A549 (cell line): Measurements from ENCODE around the gene COMMD9.

Experiments used
- CEBPB ChIP-seq, 2 experiments: fragments of >200 bp in 1 of 2; sonication (Bioruptor Twin) in 1 of 2; formaldehyde crosslinking in 1 of 2; IDR thresholded peaks; 2 replicates each; pipeline ENCODE4 v1.6.1; 2012 to 2016
- CTCF ChIP-seq: fragments of >200 bp; sonication (Bioruptor Twin); formaldehyde crosslinking; IDR thresholded peaks from 3 replicates; pipeline ENCODE4 v1.5.1; 2016
- KDM5A ChIP-seq: fragments of 200-600 bp; sonication (generic); IDR thresholded peaks from 2 replicates; pipeline ENCODE4 v1.6.1; 2016; ENCODE audit warnings: antibody characterized with exemption, mild to moderate bottlenecking
- PBX3 ChIP-seq: IDR thresholded peaks from 2 replicates; pipeline ENCODE4 v1.6.1; 2012
- POLR2A ChIP-seq: IDR thresholded peaks from 2 replicates; pipeline ENCODE4 v1.6.1; 2012; ENCODE audit warnings: mild to moderate bottlenecking, low read length

- TF ChIP-seq POLR2A (no peak), PBX3 (no peak), CTCF (no peak), CEBPB (IDR thresholded peaks at IDR 0.05) (no peak), KDM5A (no peak)
Observed at GRCh38 chr11:36249246-36249645, 40.0 kb downstream of the COMMD9 start.
